Hepatic stellate cell (primary cell): ENCODE measurements around the gene CUZD1.

Experiments used
- DNase-seq: peaks from one replicate; pipeline ENCODE4 v3.0.0; 2011; ENCODE audit warnings: low spot score

Gene CUZD1

DNA sequence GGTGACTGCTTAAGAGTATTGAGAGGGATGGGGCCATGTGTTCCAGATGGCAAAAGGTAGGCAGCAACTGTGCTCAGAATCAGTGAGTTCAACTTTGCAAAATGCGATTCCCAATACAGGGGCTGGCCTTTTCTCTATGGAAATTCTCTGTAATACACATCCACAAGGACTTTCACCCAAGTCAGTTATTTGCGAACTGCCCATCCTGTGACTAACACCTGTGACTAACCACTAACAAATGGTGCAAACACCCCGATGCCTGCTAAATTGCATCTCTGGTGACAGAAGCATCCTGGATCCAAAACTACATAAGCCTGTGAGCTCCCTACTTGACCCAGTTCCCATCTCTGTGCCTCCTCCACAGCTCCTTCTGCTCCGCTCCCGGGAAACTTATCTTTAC, 9.0 kb upstream of the CUZD1 start:
- peak; percentile 38 for DNase-seq

DNA sequence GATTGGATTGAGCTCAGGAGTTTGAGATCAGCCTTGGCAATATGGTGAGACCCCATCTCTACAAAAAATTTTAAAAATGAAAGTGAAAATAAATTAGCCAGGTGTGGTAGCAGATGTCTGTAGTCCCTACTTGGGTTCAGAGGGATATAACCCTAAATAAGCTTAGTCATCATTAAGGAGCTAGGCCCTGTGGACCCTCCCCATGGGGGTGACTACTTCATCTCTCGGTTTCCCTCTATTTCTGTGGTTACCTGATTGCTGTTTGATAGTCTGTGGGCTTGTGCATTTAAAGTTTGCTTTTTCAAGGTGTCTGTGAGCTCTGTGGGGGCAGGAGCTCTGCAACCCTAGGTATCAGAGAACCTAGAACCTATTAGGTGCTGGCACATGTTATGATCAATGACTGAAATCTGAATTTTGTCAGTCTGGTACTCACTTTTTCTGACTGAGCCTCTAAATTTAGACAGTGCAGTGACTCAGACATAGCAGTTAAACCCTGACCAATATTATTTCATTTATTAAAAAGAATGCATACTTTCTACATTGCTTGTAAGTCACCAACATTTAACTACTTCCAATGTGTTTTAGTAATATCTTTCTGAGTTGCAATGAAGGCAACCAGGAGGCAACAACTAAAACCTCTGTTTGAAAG, 8.1 kb upstream of the CUZD1 start:
- peak; percentile 24 for DNase-seq

DNA sequence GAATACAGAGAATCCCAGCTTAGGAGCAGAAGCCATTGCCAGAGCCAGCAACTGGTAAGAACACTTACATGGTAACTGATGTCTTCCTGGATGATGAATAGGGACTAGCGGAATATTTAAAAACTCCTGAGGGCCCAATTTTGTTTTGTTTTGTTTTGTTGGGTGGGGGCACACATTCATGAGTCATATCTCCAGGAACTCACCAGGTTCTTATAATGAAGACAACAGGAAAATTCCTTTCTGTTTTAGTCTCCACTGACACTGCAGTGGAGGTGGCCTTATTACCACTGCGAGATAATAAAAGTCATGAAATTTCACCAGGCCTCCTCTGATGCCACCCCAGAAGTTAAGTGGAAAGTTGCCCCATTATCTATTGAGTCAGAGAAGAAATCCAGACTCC, 6.6 kb upstream of the CUZD1 start:
- DNase-seq, result no peak

DNA sequence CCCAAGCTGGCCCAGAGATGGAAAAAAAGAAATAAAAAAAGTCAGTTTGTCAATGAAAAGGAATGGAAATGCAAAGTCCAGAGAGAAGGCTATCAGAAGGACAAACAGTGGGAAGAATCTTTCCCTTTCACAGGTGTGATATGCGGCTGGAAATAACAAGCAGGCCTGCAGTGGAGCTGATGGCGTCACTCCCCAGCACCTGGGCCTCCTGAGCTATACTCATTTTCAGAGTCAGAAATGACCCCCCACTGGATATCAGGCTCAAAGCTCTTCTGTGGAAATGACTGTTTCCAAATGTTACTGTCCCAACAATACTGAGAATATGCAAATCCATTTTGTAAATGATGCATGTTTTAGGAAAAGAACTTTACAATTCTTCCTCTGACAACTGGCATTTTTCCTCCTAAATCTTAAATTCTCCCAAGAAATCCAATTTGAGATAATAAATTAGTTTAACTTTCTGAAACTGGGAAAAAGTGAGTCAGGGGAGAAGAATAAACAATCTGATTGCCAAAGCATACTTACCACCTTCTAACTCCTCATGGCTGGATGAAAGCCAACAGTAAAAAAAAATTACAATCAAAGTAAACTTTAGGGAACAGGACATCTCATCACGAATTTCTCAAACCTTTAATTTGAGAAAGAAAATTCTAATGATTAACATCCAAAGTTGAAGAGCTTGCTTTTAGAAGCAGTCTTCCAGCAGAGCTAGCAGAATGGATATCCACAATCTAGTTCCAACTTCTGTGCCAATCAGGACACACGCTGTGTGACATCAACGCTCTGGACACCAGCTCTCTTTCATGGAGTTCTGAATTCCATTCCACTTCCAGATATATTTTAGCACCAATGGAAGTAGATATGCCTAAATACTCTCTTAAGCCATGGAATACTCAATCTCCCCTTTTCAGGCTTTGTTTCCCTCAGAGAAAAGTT, 5.3 kb upstream of the CUZD1 start:
- no peak for DNase-seq

DNA sequence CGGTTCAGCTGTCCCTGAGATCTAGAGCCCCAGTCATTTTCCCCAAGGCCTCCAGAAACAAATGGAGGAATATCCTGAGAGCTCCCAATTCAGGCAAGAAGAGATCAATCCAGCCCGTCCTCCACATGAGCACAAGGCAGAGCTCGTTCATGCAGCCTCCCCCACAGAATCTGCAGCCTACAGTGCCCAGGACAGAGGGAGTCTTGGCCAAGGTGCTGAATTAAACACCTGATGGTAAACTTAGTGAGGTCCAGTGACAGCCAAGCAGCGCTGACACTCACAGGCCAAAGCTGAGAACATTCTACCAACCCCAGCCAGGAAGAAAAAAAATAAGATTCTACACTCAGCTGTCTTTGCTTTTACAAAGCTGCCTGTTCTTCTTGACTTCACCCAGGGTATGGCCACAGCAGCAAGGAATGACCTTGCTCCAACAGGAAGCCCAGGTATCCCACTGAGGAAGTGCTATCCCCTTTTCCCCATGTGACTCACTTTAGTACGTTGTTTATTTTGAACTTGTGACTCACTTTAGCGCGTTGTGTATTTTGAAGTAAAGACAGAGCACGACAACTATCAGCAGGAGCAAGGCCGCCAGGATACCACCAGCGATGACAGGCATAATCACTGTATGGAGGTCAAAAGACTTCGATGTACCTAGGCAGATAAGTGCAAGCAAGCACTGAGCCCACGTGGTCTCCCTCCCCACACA, 4.4 kb upstream of the CUZD1 start:
- DNase-seq, result no peak

DNA sequence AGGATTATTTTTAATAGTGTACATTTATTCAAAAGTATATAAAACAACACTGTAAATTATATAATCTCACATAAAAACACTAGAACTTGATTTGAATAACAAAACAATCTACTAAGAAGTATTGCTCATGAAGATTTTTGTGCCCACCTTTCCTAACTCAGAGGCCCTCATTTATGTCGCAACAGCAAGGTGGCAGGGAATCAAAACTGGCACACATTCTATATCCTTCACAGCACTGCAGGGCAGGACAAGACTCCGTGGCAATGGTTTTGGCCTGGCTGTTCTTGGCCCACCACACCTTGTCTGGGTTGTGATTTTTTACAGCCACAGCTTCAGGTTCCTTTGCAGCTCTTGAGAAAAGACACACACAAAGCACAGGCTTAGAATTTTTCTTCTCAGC, 3.4 kb upstream of the CUZD1 start:
- DNase-seq, result no peak

DNA sequence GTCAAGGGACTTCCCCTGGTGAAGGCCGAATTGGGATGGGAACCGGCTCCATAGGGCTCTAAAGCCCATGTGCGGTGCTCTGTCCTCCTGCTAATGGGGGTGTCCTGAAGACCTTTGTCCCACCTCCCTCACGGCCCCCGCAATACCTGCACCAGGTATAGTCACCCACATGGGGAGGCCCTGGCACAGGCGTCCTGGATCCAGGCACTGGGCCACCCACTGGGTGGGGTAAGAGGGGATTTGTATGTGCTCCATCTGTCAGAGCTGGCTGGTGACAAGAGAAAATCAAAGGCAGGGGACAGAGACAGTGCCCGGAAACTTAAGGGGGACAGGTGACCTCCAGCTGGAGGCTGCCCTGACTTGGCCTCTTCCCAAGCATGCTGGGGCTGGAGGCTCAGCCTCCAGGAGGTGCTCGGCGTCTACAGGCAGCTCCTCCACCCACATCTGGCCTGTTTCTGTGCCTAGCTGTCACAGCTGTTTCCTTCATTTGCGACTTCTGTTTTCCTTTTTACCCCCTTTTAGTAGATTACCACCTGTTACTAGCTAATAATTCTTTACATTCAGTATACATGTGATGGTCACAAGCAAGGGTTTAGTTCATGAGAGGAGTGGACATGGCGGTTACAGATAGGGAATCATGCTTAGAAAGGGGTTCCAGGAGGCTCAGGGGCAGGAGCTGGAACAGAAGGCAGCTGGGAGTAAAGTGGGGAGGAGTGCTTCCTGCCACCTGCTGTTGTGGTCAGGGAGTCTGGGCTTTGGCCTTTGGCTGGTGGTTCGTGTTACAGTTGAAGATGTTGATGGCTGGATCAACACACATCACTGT, 2.3 kb upstream of the CUZD1 start:
- DNase-seq, result no peak

DNA sequence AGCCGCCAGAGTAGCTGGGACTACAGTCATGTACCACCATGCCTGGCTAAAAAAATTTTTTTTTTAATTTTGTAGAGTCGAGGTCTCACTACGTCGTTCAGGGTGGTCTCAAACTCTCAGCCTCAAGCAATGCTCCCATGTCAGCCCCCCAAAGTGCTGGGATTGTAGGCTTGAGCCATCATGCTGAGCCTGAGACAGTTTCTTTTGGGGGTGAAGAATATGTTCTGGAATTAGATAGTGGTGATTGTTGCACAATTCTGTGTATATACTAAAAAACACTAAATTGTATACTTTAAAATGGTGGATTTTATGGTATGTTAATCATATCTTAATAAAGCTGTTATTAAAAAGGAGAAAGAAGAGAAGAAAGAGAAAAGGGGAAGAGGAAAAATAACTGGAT, 1.5 kb downstream of the CUZD1 start:
- no peak for DNase-seq

DNA sequence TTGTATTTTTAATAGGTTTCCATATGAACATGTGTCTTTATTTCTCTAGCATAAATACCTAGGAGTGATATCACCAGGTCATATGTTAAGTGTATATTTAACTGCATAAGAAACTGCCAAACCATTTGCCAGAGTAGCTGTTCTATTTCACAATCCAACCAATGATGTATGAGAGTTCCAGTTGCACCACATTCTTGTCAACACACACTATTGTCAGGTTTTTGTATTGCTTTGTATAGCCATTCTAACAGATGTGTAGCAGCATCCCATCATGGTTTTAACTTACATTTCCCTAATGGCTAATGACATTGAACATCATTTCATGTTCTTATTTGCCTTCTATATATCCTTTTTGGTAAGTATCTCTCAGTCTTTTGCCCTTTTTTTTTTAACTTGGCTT, 4.1 kb downstream of the CUZD1 start:
- no peak for DNase-seq

DNA sequence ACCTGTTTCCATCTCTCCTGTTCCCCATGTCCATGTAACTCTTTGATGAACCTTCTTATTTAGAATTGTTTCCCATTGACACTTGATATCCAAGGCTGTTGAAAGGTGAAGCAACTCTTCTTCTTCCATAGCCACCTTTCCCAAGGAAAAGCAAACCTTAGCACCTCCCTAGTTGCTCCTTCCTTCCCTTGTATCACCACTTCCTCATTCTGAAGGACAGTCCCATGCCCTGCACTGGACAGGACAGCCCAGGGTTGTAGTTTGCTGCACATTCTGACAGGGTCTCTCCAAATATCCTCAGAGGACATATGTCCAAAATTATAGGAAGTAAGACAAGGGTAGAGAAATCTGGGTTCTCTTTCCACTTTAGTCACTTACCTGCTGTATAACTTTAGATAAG, 6.2 kb downstream of the CUZD1 start:
- no peak for DNase-seq

DNA sequence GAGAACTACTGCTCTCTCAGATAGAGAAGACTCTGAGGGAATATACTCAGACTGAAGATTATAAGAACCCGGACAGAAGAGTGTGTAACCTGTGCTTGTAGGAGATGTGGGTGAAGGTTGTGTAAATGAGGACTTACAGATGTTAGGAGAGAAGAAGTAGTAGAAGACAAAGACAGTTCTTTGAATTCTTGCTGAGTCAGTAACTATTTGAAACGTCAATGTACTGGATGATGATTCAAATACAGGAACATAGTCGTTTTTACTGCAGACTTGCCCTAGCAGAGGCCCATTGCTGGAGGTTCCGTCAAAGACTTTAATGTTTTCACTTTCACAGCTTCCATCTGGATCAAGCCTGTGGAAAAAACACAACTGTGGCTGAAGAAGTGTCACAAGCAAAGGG, 6.8 kb downstream of the CUZD1 start:
- DNase-seq, result no peak

DNA sequence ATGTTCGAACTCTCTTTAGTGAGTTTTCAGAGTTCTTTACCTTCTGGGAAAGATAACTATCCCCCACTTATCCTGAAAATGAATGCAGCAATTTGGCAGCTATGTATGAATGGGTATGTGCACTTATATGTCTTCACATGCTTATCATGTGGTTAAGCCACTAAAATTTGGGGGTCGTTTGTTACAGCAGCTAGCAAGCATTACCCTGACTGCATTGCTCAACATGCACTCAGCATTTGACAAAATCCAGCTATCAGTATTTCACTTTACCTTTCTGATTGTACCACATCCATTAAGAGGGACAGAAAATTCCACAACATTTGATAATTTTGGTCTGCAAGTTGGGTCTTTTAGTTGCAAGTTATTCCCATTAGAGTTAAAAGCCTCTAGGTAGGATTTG, 9.7 kb downstream of the CUZD1 start:
- no peak for DNase-seq

DNA sequence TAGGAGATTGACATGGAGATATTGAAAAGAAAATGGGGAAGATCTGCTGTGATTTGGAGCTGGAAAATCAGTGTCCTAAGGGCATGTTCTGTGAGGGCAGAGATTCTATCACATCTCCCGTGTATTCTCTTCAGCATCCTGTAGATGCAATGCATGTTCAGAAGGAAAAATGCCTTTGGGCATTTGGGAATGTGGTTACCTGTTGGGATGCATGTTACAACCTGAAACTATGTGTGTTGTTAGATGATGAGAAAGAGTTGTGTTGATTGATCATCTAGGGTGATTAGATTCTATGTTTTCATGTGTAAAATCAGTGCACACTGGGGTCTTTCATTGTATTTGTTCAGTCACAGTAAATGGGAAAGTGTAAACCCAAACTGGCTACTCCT, 14.7 kb downstream of the CUZD1 start:
- DNase-seq, result no peak

DNA sequence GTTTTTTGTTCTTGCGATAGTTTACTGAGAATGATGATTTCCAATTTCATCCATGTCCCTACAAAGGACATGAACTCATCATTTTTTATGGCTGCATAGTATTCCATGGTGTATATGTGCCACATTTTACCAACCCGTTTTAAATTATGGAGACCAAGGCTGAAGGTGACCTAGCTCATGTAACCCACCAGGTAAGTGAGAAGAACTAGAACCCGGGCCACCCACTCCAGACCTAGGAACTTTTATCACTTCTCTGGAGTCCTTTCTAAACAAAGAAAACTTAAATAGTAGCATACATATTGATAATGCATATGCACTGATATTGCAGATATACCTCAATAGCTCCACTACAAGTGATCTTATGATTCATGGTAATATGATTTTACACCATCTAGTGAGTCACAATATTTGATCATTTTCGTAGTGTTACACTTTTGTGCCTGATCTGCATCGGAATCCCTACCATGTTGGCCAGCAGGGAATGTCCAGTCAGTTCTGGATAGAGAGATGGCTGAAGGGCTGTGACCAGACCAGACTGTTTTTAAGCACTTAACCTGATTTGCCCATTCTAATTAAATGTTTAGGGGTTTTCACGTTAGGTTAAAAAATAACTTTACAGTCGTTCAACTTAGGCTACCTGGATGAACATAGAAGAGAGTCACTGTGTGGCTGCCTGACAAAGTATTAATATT, 15.2 kb downstream of the CUZD1 start:
- no peak for DNase-seq

DNA sequence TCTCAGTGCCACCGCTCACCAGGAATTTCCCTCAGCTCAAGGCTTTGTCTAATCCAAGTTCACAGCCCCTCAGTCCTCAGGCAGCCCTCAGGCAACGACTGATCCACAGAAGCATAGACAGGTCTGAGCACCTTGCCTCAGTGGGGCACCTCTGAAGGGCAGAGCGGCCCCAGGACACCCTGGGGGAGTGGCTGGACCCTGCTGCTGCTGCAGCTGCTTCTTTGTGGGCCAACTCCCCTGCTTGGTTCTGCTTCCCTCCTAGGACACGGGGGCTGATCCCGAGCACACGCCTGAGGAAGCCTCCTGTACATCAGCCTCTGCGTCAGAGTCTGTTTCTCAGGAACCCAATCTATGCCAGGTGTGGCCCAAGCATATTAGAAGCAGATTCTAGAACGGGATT, 16.2 kb downstream of the CUZD1 start:
- no peak for DNase-seq

DNA sequence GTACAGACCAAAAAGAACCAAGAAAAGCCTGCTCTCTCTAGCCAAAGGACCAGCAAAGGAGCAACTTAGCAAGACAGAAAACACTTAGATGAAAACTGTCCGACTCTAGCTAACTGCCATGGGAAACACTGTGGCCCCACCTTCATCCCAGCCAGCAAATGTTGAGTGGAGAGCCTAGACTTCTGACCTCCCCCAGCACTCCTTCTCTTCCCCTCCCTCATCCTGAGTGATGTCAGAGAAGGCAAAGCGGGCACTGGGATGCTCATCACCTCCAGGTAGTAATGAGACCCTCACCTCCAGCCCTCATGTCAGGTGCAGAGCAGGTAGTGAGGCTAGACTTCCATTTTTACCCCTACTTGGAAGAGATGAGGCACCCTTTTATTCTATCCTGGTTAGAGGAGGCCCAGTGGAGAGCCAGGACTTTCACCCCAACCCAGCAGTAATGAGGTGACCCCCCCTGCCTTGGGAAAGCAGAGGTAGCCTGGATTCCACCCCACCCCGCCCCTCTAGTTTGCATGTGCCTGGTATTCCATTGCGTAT, 16.9 kb downstream of the CUZD1 start:
- no peak for DNase-seq

DNA sequence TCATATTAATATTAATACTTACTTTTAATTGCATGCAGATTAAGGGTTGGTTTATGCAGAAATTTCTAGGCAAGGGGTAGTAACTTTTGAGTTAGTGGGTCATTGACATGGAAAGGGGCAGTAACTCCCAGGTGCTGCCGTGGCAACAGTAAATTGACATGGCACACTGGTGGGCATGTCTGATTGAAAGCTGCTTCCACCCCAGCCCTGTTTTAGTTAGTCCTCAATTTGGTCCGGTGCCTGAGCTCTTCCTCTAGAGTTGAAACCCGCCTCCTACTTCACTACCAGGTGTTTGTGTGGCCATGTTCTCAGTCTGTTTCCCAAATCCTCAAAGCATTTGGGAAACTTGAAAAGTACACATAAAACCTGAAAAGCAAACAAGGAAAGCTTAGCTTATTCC, 18.4 kb downstream of the CUZD1 start:
- no peak for DNase-seq

DNA sequence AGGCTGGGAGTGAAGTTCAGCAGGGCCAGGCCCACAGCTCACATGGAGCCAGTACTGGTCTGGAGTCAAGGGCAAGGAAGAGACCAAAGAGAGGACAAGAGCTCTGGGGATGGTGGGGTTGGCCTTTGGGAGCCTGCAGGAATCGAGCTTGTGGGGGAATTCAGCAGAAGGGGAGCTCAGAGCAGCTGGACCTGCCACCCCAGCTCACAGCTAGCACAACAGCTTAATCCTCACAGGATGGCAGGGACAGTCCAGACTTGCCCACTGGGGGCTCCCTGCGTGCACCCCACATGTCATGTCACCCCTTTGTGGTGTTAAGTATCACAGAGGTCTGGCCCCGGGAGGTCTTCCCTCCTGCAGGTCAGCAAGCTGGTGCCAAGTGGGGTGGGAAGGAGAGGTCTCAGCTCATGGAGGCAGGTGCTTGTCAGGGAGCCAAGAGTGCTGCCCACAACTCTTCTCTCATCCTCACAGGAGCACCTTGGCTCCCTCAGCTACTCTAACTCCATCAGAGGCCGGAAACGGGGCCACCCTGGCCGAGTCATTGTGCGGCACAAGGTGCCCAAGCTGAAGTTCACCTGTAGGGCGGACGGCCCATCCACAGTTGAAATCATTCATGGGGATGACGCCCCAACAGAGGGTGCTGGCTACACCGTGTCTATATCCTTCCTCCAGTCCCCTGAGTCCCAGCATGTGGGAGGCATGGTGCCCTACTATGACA, 22.5 kb downstream of the CUZD1 start:
- no peak for DNase-seq

DNA sequence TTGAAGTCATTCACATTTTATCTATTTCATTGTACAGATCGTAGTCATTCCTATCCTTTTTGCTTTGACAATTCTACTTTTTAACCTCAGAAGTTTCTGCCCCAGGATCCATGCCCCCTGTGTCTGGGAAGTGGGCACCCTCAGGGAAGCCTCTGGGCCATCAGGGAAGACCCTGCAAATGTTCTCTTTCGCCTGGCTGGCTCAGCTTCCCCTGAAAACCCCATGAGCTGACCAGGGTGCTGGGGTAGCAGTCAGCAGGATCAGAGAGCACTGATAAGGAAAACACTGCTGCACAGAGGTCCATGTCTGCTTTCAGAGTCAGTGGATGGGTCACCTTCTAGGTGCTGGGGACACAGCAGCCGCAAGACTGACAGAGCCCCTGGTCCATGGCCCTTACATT, 23.8 kb downstream of the CUZD1 start:
- no peak for DNase-seq

DNA sequence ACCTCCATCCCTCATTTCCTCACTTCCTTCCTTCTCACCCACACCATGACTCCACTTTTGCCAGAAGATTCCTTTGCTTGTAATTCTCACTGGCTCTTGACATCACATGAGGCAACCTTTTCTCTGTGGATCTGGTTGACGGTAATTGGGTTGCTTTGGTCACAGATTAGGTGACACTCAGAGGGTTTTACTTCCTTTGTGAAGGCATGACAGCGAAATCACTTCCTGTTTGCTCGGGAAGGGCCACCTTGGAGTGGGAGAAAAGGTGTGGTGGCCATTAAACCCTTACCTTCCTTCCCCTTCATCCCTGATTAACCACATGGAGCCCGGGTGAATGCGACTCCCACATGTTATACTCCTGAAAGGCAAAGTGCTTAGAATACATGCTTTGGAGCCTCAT, 30.2 kb downstream of the CUZD1 start:
- DNase-seq, result no peak

DNA sequence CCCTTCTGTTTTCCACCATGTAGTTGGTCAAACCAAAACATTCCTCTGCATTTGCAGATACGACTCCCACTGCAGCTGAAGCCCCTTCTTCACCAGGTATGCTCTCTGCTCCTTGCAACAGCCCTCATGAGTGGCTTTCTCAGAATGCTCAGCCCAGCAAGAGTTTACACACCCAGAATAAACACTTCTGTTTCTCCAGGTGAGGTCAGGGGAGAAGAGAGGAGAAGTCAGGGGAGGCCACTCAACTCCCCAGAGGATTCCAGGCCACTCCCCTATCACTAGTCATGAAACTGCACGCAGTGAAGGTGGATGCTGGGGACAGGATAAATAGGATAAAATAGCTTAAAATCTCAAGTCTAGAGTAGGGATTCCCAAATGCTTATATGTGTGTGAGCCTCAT, 31.2 kb downstream of the CUZD1 start:
- DNase-seq, result no peak
